PC-3 (cell line): ENCODE measurements around the gene HAGH.

Source experiments
- CTCF ChIP-seq: fragments of 300-600 bp; sonication (generic); conservative IDR thresholded peaks from 2 replicates; pipeline ENCODE4 v1.5.1; 2017; ENCODE audit warnings: antibody characterized with exemption, low read depth, mild to moderate bottlenecking, low read length
- EZH2 ChIP-seq: fragments of 300-600 bp; sonication (generic); IDR thresholded peaks from one replicate; pipeline ENCODE4 v1.6.1; 2017; ENCODE audit warnings: antibody characterized with exemption, mild to moderate bottlenecking, low read length; ENCODE audit not compliant: unreplicated experiment
- EZH2phosphoT487 ChIP-seq: fragments of 300-600 bp; sonication (generic); IDR thresholded peaks from 2 replicates; pipeline ENCODE4 v1.6.1; 2018; ENCODE audit warnings: mild to moderate bottlenecking, antibody characterized with exemption, low read length, borderline replicate concordance

- TF ChIP-seq CTCF (peak; percentile 82), EZH2 (no peak), EZH2phosphoT487 (no peak)
Measured at GRCh38 chr16:1812732-1813163, 13.9 kb downstream of the HAGH start.
